Ishikawa (cell line): ENCODE measurements around the gene COL23A1.

Experiments
- CEBPB ChIP-seq: IDR thresholded peaks from 2 replicates; pipeline ENCODE4 v1.6.1; 2012
- CREB1 ChIP-seq: IDR thresholded peaks from 2 replicates; pipeline ENCODE4 v1.6.1; 2012; ENCODE audit warnings: low read depth
- MAX ChIP-seq: IDR thresholded peaks from 2 replicates; pipeline ENCODE4 v1.6.1; 2012
- TAF1 ChIP-seq: IDR thresholded peaks from 2 replicates; pipeline ENCODE4 v1.6.1; 2012; ENCODE audit warnings: low read depth, mild to moderate bottlenecking
- TCF12 ChIP-seq: IDR thresholded peaks from 2 replicates; pipeline ENCODE4 v1.6.1; 2012; ENCODE audit warnings: low read depth
- TEAD4 ChIP-seq: IDR thresholded peaks from 2 replicates; pipeline ENCODE4 v1.6.1; 2012
- YY1 ChIP-seq: IDR thresholded peaks from 2 replicates; pipeline ENCODE4 v1.6.1; 2012; ENCODE audit warnings: low read depth

- TF ChIP-seq TAF1: no peak
- no peak for TF ChIP-seq YY1
- no peak for TF ChIP-seq MAX
- TF ChIP-seq CREB1: no peak
- TF ChIP-seq CEBPB: no peak
- TF ChIP-seq TCF12: no peak
- TF ChIP-seq TEAD4: no peak
Observed at GRCh38 chr5:178308541-178309092, 281.6 kb downstream of the COL23A1 start.
